GM23248 (cell line): Measurements from ENCODE around the gene ADAMTS17.

Experiments
- EZH2 ChIP-seq: fragments of 200-600 bp; sonication (generic); IDR thresholded peaks from 2 replicates; pipeline ENCODE4 v1.6.1; 2018; ENCODE audit warnings: antibody characterized with exemption, mild to moderate bottlenecking; ENCODE audit not compliant: insufficient read depth, poor library complexity, severe bottlenecking
- EZH2phosphoT487 ChIP-seq: fragments of 200-600 bp; sonication (generic); IDR thresholded peaks from 2 replicates; pipeline ENCODE4 v1.6.1; 2018; ENCODE audit warnings: antibody characterized with exemption, moderate library complexity, mild to moderate bottlenecking, low read depth; ENCODE audit not compliant: insufficient read depth

- TF ChIP-seq EZH2 (no peak), EZH2phosphoT487 (no peak)
Measured at GRCh38 chr15:100328796-100329195, 13.0 kb downstream of the ADAMTS17 start.
